Stimulated activated CD4-positive, alpha-beta T cell treated with anti-CD3 and anti-CD28 coated beads, Interleukin-1b, Interleukin-23, amount 100 ng/mL, for 1 hour (primary cell): Measurements from ENCODE around the gene WIPF2.

Experiments used
- DNase-seq, 2 donors: peaks; one replicate each; pipeline ENCODE4 v3.0.0-alpha.2; 2020; ENCODE audit warnings: low read depth in 2 of 2

The WIPF2 gene, protein sequence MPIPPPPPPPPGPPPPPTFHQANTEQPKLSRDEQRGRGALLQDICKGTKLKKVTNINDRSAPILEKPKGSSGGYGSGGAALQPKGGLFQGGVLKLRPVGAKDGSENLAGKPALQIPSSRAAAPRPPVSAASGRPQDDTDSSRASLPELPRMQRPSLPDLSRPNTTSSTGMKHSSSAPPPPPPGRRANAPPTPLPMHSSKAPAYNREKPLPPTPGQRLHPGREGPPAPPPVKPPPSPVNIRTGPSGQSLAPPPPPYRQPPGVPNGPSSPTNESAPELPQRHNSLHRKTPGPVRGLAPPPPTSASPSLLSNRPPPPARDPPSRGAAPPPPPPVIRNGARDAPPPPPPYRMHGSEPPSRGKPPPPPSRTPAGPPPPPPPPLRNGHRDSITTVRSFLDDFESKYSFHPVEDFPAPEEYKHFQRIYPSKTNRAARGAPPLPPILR

GRCh38 chr17:40218740-40219593, at the start of gene WIPF2:
Gene WIPF2, plus strand, starts transcription at chr17:40219304. Its CDS starts 37,156 bp downstream, at chr17:40256460.
- DNase-seq, result peak; percentile 90 to 93

- no peak for DNase-seq
Observed at GRCh38 chr17:40170325-40170724, 48.8 kb upstream of the WIPF2 start.

GRCh38 chr17:40171750-40172149, 47.4 kb upstream of the WIPF2 start:
- DNase-seq, result no peak

DNA sequence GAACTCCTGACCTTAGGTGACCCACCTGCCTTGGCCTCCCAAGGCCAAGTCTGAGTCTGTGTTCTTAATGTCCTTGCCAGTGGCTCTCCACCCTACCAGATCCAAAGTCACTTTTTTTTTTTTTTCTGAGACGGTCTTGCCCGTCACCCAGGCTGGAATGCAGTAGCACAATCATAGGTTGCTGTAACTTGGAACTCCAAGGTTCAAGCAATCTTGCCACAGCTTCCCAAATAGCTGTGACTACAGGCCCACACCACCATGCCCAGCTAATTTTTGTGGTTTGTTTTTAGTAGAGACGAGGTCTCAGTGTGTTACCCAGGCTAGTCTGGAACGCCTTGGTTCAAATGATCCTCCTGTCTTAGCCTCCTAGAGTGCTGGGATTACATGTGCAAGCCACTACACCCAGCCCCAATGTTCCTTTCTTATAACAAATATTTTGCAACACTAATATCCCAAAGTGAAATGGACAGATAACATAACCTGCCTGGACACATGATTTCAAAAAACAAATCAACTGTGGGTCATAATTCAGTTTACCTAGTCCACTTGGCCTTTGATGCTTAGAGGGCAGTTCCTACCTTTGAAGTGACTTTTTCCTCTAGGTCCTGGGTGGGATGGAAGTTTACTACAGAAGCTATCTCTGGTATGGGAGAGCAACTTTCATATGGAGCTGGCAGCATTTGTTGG, 45.9 kb upstream of the WIPF2 start:
- DNase-seq, result no peak

DNA sequence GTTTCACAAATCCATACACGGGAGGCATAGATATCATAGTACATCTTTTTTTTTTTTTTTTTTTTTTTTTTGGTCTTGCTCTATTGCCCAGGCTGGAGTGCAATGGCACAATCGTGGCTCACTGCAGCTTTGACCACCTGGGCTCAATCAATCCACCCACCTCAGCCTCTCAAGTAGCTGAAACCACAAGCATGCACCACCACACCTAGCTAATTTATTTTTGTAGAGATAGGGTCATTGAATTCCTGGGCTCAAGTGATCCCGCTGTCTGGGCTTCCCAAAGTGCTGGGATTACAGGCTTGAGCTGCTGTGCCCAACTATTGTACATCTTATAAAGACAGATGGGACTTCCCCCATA, 45.3 kb upstream of the WIPF2 start:
- DNase-seq, result no peak

DNA sequence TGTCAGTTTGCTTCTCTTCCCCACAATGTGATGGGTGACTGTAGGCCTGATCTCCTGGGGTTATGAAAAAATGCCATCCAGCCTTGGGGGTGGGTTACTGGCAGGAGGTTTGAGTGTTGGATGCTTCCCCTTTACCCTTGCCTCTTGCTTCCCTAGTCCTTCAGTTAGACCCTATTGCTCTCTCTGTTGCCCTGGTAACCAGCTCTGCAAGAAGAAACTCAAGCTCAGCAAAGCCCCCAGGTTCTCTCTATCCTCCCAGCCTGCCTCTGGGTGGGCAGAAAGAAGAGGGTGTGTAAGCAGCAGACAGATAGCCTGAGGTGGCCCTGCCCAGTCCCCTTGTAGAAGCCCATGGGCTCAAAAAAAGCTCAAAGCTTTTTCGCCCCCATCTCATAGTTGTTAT, 44.6 kb upstream of the WIPF2 start:
- no peak for DNase-seq

DNA sequence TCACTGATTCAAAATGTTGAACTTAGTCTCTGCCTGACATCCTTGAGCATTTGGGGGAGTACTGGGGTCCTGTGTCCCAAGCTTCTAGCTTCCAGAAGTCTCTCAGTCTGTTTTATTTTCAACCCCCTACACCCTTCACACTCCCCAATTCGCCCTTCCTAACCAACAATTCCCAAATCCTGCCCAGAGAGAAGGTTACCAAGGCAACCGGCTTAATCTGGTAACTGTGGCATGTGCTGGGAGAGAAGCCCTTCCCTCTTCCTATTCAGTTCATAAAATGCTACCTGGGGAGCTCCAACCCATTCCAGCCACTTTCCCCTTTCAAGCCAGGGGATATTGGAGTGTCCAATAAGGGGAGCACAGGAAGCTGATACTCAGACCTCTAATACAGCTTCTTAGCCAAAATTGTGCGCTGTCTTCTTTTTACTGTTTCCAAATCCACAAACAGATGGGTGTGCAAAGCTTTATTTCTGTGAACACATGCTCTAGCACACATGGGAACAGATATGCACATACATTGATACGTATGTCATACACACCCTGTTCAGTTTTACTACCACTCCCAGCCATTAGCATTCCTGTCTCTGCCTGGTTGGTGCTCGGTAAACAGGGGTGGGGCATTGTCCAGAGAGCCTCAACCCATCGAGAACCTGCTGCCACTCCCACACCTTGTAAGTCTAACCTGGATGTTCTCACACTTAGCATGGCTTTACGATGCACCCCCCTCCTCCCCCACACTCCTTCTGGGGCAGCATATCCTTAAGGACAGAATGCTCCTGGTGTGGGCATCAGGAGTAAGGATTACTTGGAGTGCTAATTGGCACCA, 43.0 kb upstream of the WIPF2 start:
- DNase-seq, result no peak

GRCh38 chr17:40176754-40177110, 42.4 kb upstream of the WIPF2 start:
- no peak for DNase-seq

DNA sequence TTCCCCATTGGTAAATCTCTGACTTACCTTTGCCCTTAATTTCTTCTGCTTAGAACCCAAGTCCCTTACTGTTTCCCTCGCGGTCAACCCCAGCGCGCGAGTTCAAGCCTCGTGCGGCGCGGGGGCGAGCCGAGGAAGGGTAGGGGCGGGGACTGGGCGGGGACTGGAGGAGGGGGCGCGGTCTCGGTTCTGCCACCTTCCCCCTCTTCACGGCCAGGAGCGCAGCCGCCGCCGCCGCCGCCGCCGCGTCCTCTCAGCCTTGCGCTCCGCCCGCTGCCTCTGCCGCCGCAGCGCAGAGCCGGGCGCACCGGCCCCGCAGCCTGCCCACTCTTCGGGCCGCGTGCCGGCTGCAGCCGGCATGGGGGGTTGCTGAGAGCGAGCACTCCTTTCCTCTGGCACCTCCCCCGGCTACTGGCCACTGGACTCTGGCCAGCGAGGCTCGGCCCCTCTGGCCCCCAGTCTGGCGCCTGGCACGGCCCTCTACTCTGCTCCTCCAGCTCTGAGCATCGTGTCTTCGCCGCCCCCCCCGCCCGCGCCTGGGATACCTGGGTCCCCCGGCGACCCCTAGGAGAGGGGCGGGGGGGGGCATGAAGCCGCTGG, 41.7 kb upstream of the WIPF2 start, which contains the start of gene RAPGEFL1:
Gene RAPGEFL1 (plus strand): TSS at position 196 of the 600 bp plus-strand sequence. CDS start 392 bp downstream, at position 588.
- peak; percentile 62 to 87 for DNase-seq

GRCh38 chr17:40178021-40178601, 41.0 kb upstream of the WIPF2 start:
- DNase-seq, result no peak

DNA sequence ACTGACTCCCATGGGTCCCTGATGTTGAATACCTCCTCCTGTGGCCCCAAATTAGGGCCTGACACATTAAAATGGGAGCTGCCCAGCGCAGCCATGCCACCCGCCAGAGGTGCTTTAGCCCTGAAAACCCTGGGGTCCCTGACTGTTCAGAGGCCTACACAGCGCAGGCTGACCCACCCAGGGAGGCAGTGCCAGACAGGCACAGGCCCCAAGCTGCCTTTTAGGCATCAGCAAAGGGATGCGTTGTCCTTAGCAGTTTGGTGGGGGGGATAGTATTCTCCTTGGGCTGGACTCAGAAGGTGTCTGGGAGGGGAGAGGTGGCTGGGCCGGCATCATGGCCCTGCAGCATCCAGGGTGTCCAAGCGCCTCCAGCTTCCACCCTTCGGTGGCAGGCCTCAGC, 40.4 kb upstream of the WIPF2 start:
- DNase-seq, result no peak

DNA sequence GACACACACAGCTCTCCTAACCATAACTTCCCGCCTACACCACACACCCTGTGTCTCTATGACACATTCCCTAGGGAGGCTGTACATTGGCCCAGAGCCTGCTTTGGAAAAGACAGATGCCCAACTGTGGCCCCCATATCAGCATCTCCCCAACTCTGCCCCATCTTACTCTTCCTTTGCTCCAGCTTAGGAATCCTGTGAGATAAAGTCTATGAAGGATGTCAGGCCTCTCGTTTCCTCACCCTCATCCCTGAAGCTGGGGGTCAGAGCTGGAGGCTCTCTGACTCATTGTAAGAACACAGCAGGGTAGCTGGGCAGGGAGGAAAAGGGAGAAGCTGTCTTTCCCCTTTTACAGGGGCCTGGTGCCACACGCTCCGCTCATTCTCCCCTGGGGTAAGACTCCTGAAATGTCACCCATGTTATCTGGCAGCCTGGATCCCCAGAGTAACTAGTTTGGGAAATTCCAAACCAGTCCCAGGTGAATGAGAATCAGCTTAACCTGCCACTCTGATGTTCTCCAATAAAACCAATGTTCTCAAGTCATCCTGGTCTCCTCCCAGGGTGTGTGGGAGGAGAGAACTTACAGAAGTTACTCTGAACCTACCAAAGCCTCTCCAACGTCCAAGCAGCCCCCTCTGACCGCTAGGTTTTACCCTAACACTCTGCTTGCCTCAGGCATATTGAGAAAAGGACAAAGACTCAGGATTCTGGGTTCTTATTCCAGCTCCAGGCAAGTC, 39.0 kb upstream of the WIPF2 start:
- no peak for DNase-seq

GRCh38 chr17:40180694-40181093, 38.4 kb upstream of the WIPF2 start:
- no peak for DNase-seq

DNA sequence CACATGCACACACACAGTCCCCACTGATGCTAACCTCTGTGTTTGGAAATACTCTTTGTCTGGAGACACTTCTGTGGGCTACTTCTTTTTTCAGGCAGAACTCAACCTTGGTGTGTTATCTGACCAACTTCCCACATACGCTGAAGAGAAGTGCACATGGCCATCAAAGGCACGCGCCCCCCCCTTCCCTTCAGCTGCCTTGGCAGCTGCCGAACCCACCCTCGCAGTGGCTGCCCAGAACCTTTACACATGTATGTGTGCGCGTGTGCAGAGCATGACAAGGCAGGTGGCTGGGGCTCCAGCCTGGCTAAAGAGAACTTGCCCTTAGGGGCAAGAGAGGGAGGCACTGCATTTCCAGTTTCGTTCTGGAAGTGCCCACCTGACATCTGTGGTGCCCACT, 37.9 kb upstream of the WIPF2 start:
- no peak for DNase-seq

DNA sequence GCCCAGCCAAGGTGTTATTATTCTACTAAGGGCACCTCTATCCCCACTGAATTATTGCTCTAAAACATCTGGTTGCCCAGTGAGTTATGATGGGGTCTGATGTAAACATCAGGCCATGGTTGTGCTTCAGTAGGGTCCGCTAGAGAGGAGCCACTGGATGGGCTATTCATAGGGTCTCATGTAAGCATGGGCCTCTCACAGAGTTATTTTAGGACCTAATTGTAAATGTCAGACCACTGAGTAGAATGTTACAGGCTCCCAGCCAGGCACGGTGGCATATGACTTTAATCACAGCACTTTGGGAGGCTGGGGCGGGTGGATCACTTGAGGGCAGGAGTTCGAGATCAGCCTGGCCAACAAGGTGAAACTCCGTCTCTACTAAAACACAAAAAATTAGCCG, 36.5 kb upstream of the WIPF2 start:
- no peak for DNase-seq

DNA sequence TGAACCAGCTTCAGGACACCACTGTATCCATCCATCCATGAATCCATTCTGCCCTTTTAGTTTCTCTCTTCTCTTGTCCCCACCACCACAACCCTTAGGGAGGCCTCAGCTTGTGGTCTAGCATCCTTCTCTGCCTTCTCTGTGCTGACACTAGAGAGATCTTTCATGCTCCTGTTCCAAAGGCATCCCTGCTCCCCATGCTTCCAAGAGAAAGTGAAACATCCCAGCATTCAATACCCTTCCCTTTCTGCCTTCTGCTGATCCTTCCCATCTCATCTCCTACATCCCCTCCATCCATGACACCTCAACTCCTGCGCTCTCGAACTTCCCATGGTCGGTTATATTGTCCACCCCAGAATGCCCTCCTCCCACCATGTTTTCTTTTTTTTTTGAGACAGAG, 31.9 kb upstream of the WIPF2 start:
- no peak for DNase-seq

DNA sequence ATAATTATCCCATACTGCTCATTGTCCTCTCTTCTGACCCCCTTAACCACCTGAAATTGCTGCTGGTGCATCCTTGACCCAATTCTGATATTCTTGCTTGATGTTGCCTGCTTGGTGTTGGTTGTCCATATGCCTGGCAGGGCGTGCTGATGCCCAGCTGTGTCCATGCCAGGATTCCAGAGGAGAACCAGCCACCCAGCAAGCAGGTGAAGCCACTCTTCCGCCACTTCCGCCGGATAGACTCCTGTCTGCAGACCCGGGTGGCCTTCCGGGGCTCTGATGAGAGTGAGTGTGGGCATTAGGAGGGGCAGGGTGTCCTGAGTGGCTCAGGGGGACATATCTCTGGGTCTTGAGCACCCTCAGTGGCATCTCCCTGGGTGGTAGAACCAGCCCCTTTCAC, 30.4 kb upstream of the WIPF2 start:
- DNase-seq, result no peak

- no peak for DNase-seq
Observed at GRCh38 chr17:40190197-40191021, 28.7 kb upstream of the WIPF2 start.
